G401.6 (cell line): ENCODE measurements around the gene MLKL.
"Not testable (repeated sequence)": the region's sequence is repeated elsewhere in the genome, so short reads cannot be mapped to it uniquely, and the experiment has no call there.

Experiments
- FAIRE-seq: peaks from 2 replicates; lab custom pipeline; 2012; peaks lifted over from hg19 to GRCh38; lab: Jason Lieb, UNC

The MLKL gene

GRCh38 chr16:74699666-74700065 lies 996 bp downstream of the MLKL start:
- FAIRE-seq = no peak

GRCh38 chr16:74698222-74698621 lies 2.4 kb downstream of the MLKL start:
- FAIRE-seq = no peak

GRCh38 chr16:74695450-74696422 lies 4.9 kb downstream of the MLKL start:
- peak; percentile 55 for FAIRE-seq

GRCh38 chr16:74691093-74691855 lies 9.4 kb downstream of the MLKL start:
- FAIRE-seq = no peak

- no peak for FAIRE-seq
Measured at GRCh38 chr16:74682556-74682955, 18.1 kb downstream of the MLKL start.

GRCh38 chr16:74680681-74681080 lies 20.0 kb downstream of the MLKL start:
- no peak for FAIRE-seq

- FAIRE-seq = no peak
Measured at GRCh38 chr16:74679983-74680382, 20.7 kb downstream of the MLKL start.

GRCh38 chr16:74677868-74678267 lies 22.8 kb downstream of the MLKL start:
- no peak for FAIRE-seq

GRCh38 chr16:74673876-74674275 lies 26.8 kb downstream of the MLKL start:
- FAIRE-seq = no peak

GRCh38 chr16:74668877-74669276 lies 31.8 kb downstream of the MLKL start:
- not testable (repeated sequence) for FAIRE-seq

- FAIRE-seq = no peak
Measured at GRCh38 chr16:74667255-74667700, 33.4 kb downstream of the MLKL start.

- peak; percentile 99 for FAIRE-seq
Measured at GRCh38 chr16:74666425-74667254, 34.0 kb downstream of the MLKL start, which contains the start of gene RFWD3. Gene RFWD3, minus strand, starts transcription at chr16:74666877. Its CDS starts 5,428 bp downstream, at chr16:74661449.

- FAIRE-seq = no peak
Measured at GRCh38 chr16:74666010-74666421, 34.6 kb downstream of the MLKL start.

- FAIRE-seq = no peak
Measured at GRCh38 chr16:74661064-74661463, 39.6 kb downstream of the MLKL start.

GRCh38 chr16:74660383-74660782 lies 40.3 kb downstream of the MLKL start:
- FAIRE-seq = no peak

GRCh38 chr16:74659041-74659440 lies 41.6 kb downstream of the MLKL start:
- FAIRE-seq = no peak

GRCh38 chr16:74657870-74658642 lies 42.6 kb downstream of the MLKL start:
- FAIRE-seq = no peak

GRCh38 chr16:74654536-74655050 lies 46.1 kb downstream of the MLKL start:
- FAIRE-seq = no peak

- FAIRE-seq = not testable (repeated sequence)
Measured at GRCh38 chr16:74652883-74653282, 47.8 kb downstream of the MLKL start.

- no peak for FAIRE-seq
Measured at GRCh38 chr16:74652249-74652648, 48.4 kb downstream of the MLKL start.

GRCh38 chr16:74651841-74652240 lies 48.8 kb downstream of the MLKL start:
- no peak for FAIRE-seq
